SU-DHL-6 (cell line): ENCODE data around the gene SMTNL2.
"Not testable (repeated sequence)": the region's sequence is repeated elsewhere in the genome, so short reads cannot be mapped to it uniquely, and the experiment has no call there.

Experiments used
- H2AFZ ChIP-seq: fragments of 200-600 bp; sonication (generic); 2 replicates; pipeline ENCODE4 v1.6.1; 2014; ENCODE audit warnings: low read depth, mild to moderate bottlenecking, moderate library complexity, mixed read lengths, antibody characterized with exemption, low read length; ENCODE audit not compliant: severe bottlenecking
- H3F3A ChIP-seq: fragments of 200-600 bp; shearing (Covaris generic); 2 replicates; pipeline ENCODE4 v1.6.0; 2016; ENCODE audit warnings: antibody characterized with exemption, mild to moderate bottlenecking; ENCODE audit not compliant: insufficient read depth
- H3K27ac ChIP-seq: fragments of 200-600 bp; sonication (generic); 2 replicates; pipeline ENCODE4 v1.5.1; 2016; ENCODE audit warnings: low read depth, mild to moderate bottlenecking, low read length, moderate library complexity, mixed read lengths
- H3K27me3 ChIP-seq: fragments of 200-600 bp; sonication (generic), shearing (Covaris generic); 2 replicates; pipeline ENCODE4 v1.6.0; 2014; ENCODE audit warnings: mild to moderate bottlenecking, low read length
- H3K36me3 ChIP-seq: fragments of 200-600 bp; sonication (generic); 2 replicates; pipeline ENCODE4 v1.6.1; 2014; ENCODE audit warnings: mild to moderate bottlenecking, low read length, mixed read lengths
- H3K4me2 ChIP-seq: fragments of 300-600, 200-600 bp; shearing (Covaris generic), sonication (generic); 2 replicates; pipeline ENCODE4 v1.6.0; 2014; ENCODE audit warnings: low read length, low read depth, mild to moderate bottlenecking; ENCODE audit not compliant: poor library complexity, severe bottlenecking
- H3K4me3 ChIP-seq: fragments of 200-600 bp; sonication (generic); 2 replicates; pipeline ENCODE4 v1.5.1; 2014; ENCODE audit warnings: antibody characterized with exemption, low read length, mild to moderate bottlenecking, mixed read lengths; ENCODE audit not compliant: insufficient read depth, poor library complexity, severe bottlenecking
- H3K79me2 ChIP-seq: fragments of 200-600 bp; sonication (generic); 2 replicates; pipeline ENCODE4 v1.6.1; 2014; ENCODE audit warnings: mild to moderate bottlenecking, low read length, moderate library complexity; ENCODE audit not compliant: insufficient read depth
- H3K9ac ChIP-seq: fragments of 200-600 bp; sonication (generic); 2 replicates; pipeline ENCODE4 v1.7.0; 2014; ENCODE audit warnings: mild to moderate bottlenecking, low read length
- H3K9me2 ChIP-seq: fragments of 200-600 bp; sonication (generic); replicated peaks from 2 replicates; pipeline ENCODE4 v1.6.1; 2014; ENCODE audit warnings: low read length; ENCODE audit not compliant: insufficient read depth
- H3K9me3 ChIP-seq: fragments of 200-600 bp; sonication (generic); 2 replicates; pipeline ENCODE4 v1.6.1; 2014; ENCODE audit warnings: low read length, mixed read lengths; ENCODE audit not compliant: insufficient read depth
- H4K20me1 ChIP-seq: fragments of 200-600 bp; sonication (generic); 2 replicates; pipeline ENCODE4 v1.6.1; 2014; ENCODE audit warnings: low read depth, mild to moderate bottlenecking, antibody characterized with exemption, low read length, moderate library complexity, mixed read lengths
- CTCF ChIP-seq: fragments of 200-600 bp; sonication (generic); IDR thresholded peaks from one replicate; pipeline ENCODE4 v1.5.1; 2017; ENCODE audit warnings: antibody characterized with exemption, mild to moderate bottlenecking, low read length, moderate library complexity; ENCODE audit not compliant: insufficient read depth, poor library complexity, severe bottlenecking
- EZH2phosphoT487 ChIP-seq: fragments of 200-600 bp; sonication (generic), shearing (Covaris generic); conservative IDR thresholded peaks from 2 replicates; pipeline ENCODE4 v1.6.1; 2018; ENCODE audit warnings: mild to moderate bottlenecking, antibody characterized with exemption, low read length, moderate library complexity, mixed read lengths

The SMTNL2 gene

GRCh38 chr17:4623249-4623648 is 38.9 kb downstream of the SMTNL2 start:
- Histone ChIP-seq H3K4me3 (no peak overlapping the region), H3K4me2 (no peak overlapping the region), H3K27ac (no peak overlapping the region), H3K79me2 (no peaks in the 10 kb centered on the region), H3K9ac (no peak overlapping the region), H3K9me3 (no peaks in the 10 kb centered on the region), H3K9me2 (no peaks in the 10 kb centered on the region), H3K36me3 (no peaks in the 10 kb centered on the region), H2AFZ (no peak overlapping the region), H4K20me1 (no peaks in the 10 kb centered on the region), H3K27me3 (no peaks in the 10 kb centered on the region), H3F3A (no peaks in the 10 kb centered on the region)
- TF ChIP-seq EZH2phosphoT487 = no peak
- no peak for TF ChIP-seq CTCF

- H3K27ac ChIP-seq, H3K4me2 ChIP-seq, H4K20me1 ChIP-seq, H3F3A ChIP-seq, H3K9me3 ChIP-seq, H3K4me3 ChIP-seq, H3K36me3 ChIP-seq, H3K9me2 ChIP-seq, H3K27me3 ChIP-seq, H3K9ac ChIP-seq, H3K79me2 ChIP-seq, H2AFZ ChIP-seq: not testable (repeated sequence)
Measured at GRCh38 chr17:4624451-4624911, 40.2 kb downstream of the SMTNL2 start.

- H3K36me3 ChIP-seq = no peaks in the 10 kb centered on the region
- no peaks in the 10 kb centered on the region for H3K27me3 ChIP-seq
- TF ChIP-seq EZH2phosphoT487 (no peak), CTCF (no peak)
- H3F3A ChIP-seq = no peaks in the 10 kb centered on the region
- no peaks in the 10 kb centered on the region for H4K20me1 ChIP-seq
- H3K9me3 ChIP-seq = no peaks in the 10 kb centered on the region
- no peaks in the 10 kb centered on the region for H3K9me2 ChIP-seq
- H3K9ac ChIP-seq = no peak overlapping the region
- H3K4me2 ChIP-seq = no peak overlapping the region
- H3K4me3 ChIP-seq = no peak overlapping the region
- H2AFZ ChIP-seq = no peak overlapping the region
- no peaks in the 10 kb centered on the region for H3K79me2 ChIP-seq
- H3K27ac ChIP-seq = no peak overlapping the region
Measured at GRCh38 chr17:4625181-4625617, 40.9 kb downstream of the SMTNL2 start.

GRCh38 chr17:4626734-4627256 is 42.5 kb downstream of the SMTNL2 start:
- Histone ChIP-seq H3K36me3 (no peaks in the 10 kb centered on the region), H2AFZ (no peak overlapping the region), H3K79me2 (no peaks in the 10 kb centered on the region), H4K20me1 (no peaks in the 10 kb centered on the region), H3K9me2 (no peaks in the 10 kb centered on the region), H3K9me3 (no peaks in the 10 kb centered on the region), H3K27ac (no peak overlapping the region), H3K4me2 (no peak overlapping the region), H3K4me3 (no peak overlapping the region), H3K9ac (no peak overlapping the region), H3F3A (no peaks in the 10 kb centered on the region), H3K27me3 (no peaks in the 10 kb centered on the region)
- TF ChIP-seq EZH2phosphoT487 (no peak), CTCF (no peak)
